ENCODE results near the gene PRAMEF12. TPM values are rescaled to one million over a fixed set of nuclear protein-coding genes. Genes with fewer than 3 reads are reported as not detected.
"Not testable (repeated sequence)": the region's sequence is repeated elsewhere in the genome, so short reads cannot be mapped to it uniquely, and the experiment has no call there.

The PRAMEF12 gene
- not detected for polyA plus RNA-seq (2013, experiment 1 of 2; ENCODE audit: insufficient read length)
- polyA plus RNA-seq (2013, experiment 2 of 2; ENCODE audit: insufficient read length) = not detected

DNA sequence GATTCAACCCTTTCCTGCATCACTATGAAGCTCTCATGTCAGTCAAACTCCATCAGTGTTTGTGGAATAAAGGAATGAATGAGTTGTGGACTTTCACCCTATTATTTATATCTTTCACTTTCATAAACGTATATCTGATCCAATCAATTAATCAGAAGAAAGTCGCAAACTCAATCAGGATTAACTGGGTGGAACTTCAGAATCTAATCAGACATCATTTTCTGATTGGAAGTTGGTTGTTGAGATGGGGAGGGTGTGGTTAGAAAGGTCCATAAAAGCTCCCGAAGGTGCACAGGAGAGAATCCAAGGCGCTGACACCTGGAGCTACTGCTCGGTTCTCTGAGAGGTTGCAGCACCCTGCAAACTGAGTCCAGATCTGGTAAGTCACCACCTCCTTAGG is at the start of gene PRAMEF12:
PRAMEF12 (plus strand) TSS at position 301 of the 400 bp plus-strand sequence. CDS start 1,130 bp downstream, outside the sequence.
- DNase-seq = no peak

DNA sequence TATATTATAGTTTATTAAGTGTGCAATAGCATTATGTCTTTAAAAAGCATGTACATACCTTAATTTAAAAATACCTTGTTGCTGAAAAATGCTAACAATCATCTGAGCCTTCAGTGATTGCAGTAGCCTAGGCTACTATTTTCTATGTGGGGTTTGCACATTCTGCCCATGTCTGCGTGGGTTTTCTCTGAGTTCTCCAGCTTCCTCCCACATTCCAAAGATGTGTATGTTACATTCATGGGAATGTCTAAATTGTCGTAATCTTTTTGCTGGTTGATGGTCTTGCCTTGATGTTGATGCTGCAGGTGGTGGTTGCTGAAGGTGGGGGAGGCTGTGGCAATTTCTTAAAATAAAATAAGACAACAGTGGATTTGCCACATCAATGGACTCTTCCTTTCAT is 45.1 kb upstream of the PRAMEF12 start:
- no peak for DNase-seq

DNA sequence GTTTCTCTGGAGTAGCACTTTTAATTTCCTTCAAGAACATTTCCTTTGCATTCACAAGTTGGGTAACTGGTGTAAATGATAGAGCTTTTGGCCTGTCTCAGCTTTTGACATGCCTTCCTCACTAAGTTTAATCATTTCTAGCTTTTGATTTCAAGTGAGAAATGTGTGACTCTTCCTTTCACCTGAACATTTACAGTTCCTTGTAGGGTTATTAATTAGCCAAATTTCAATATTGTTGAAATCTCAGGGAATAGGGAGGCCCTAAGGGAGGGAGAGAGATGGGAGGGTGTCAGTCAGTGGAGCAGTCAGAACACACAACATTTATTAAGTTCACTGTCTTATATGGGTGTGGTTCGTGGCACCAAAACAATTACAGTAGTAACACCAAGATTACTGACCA is 43.4 kb upstream of the PRAMEF12 start:
- no peak for DNase-seq

DNA sequence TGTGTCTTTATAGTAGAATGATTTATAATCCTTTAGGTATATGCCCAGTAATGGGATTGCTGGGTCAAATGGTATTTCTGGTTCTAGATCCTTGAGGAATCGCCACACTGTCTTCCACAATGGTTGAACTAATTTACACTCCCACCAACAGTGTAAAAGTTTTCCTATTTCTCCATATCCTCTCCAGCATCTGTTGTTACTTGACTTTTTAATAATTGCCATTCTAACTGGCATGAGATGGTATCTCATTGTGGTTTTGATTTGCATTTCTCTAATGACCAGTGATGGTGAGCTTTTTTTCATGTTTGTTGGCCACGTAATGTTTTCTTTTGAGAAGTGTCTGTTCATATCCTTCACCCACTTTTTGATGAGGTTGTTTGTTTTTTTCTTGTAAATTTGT is 42.5 kb upstream of the PRAMEF12 start:
- not testable (repeated sequence) for DNase-seq

DNA sequence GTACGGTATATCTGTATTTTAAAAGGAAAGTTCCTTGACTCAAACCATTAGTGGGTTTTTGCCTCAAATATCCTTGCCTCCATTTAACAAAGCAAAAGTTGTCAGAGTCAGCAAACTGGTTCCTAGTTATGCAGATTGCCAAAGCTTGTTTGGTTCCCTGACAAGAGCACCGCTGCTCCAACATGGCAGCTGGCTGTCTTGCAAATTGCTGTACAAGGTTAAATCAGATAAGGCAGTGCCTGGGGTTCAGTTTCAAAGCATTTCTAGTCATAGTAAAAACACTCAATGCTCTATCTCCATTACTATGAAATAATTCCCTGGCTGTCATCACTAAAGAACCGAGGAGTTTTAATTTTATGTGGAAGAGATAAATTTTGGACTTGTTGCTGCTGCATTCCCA is 38.9 kb upstream of the PRAMEF12 start:
- DNase-seq = no peak

DNA sequence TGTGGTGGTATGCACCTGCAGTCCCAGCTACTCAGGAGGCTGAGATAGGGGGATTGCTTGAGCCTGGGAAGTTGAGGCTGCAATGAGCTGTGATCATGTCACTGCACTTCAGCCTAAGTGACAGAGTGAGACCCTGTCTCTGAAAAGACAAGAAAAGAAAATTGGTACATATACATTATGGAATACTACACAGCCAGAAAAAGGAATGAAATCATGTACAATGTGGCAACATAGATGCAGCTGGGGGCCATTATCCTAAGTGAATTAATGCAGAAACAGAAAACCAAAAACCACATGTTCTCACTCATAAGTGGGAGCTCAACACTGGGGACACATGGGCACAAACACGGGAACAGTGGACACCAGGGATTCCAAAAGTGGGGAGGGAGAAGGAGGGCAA is 34.6 kb upstream of the PRAMEF12 start:
- no peak for DNase-seq

DNA sequence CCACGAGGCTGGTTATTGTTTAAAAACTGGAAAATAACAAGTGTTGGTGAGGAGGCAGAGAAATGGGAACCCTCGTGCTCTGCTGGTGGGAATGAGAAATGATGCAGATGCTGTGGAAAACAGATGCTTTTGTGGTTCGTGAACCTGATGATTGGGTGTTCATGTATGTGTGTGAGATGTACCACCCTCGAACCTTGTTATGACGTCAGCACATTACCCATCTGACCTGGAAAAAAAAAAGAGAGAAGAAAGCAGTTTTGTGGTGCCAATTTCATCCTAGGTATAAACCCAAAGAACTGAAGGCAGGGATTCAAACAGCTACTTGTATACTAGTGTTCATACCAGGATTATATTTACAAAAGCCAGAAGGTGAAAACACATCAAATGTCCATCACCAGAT is 33.9 kb upstream of the PRAMEF12 start:
- no peak for DNase-seq

DNA sequence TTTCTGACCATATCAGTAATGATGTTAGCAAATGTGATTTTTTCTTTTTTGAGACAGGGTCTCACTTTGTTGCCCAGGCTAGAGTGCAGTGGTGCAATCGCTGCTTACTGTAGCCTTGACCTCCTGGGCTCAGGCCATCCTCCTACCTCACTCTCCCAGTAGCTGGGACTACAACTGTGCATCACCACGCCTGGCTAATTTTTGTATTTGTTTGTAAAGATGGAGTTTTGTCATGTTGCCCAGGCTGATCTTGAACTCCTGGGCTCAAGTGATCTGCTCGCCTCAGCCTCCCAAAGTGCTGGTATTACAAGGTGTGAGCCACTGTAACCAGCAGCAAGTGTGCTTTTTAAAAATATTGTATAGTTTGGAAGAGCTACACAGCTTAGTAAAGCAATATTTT is 31.6 kb upstream of the PRAMEF12 start:
- DNase-seq = no peak

DNA sequence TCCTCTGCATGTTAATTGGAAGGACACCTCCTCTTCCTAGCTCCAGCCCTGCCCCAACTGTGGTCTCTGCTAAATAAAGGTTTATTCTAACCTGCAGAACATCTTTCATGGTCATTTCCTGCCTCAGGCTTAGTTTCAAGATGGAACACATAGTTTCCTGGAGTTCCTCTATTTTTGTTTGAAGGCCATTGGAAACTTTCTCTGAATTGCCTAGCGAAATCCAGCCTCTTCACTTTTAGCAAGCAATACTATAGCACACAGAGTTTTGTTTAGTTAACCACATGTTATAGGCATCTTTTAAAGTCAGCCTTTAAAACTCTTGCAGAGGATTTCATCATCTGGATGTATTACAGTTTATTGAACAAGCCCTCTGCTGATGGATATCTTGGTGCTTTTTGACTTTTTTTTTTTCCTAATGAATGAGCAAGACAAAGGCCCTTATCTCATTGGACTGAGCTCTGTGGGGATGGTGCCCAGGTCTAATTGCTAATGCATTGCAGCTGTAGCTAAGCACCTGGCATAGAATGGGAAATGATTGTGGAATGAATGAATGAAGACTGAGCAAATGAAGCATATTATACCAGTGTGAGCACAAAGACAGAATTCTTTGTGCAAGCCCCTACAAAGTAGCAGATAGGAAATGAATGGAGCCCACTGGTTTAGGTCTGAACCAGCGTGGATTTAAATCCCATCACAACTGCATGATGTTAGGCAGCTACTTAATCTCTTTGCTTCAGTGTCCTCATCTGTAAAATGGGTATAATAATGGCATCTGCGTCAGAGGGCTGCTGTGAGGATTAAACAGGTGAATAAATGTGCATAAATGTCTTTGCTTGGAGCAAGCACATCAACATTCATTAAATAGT is 28.2 kb upstream of the PRAMEF12 start:
- DNase-seq = peak; percentile 56

DNA sequence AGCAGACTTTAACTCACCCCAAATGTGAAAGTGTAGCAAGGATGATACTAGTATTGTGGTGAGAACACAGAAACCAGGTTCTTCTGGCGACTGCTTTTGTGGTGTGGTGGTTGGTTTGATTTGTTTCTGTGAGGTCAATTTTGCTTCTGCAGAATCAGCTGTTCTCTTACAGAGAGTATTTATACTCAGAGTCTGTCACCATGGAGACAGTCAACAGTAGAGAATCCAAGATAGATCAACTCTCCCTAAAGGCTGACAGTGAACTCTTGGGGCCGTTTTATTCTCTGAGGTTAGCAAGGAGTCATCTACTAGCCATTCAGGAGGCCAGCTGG is 27.6 kb upstream of the PRAMEF12 start, which contains the start of gene CFAP107:
CFAP107 (plus strand) TSS at position 209 of the 332 bp plus-strand sequence. CDS start 231 bp downstream, outside the sequence.
- DNase-seq = peak; percentile 14

DNA sequence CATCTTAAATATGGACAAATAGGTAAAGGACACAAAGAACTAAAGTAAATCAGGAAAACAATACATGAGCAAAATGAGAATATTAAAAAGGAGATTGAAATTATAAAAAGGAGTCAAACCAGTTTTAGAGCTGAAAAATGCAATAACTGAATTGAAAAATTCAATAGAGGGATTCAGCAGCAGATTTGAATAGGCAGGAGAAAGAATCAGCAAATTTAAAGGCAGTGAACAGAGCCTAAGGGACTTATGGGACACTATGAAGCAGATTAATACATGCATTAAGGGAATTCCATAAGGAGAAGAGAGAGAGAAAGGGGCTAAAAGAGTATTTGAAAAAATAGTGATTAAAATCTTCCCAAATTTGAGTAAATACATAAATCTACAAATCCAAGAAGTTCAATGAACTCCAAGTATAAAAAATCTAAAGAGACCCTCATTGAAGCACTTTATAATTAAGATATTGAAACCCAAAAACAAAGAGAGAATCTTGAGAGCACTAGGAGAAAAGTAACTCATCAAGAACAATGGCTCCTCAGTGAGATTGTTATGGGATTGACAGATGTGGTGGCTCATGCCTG is 24.7 kb upstream of the PRAMEF12 start:
- DNase-seq = no peak

DNA sequence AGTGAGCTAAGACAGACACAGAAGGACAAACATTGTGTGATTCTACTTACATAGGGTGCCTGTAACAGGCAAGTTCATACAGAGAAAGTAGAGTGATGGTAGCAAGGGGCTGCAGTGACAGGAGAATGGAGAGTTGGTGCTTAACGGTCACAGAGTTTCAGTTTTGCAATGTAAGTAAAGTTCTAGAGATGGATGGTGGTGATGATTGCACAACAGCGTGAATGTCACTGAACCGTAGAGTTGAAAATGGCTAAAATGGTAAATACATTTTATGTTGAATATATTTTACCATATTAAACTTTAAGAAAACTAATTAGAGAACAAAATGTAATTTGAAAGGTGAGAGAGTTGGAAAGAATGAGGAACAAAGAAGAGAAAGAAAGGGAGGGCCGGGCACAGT is 18.8 kb upstream of the PRAMEF12 start:
- DNase-seq = no peak

DNA sequence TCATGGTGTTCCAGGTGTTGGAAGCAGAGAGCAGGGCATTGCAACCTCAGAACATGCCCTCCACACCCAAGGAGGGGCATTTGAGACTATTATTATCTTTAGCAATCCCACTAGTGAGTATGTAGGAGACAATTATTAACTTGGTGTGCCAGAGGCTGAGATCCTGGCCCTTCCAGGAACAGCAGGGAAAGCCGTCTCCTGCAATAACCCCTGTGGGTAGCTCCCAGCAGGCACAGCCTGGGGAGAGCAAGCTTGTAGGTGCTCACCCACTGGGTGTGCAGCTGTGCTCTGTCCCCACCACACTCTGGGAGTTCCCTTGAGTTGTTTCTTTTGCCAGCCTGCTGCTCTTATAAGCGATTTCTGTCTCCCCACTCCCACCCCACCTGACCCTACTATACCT is 17.3 kb upstream of the PRAMEF12 start:
- no peak for DNase-seq

DNA sequence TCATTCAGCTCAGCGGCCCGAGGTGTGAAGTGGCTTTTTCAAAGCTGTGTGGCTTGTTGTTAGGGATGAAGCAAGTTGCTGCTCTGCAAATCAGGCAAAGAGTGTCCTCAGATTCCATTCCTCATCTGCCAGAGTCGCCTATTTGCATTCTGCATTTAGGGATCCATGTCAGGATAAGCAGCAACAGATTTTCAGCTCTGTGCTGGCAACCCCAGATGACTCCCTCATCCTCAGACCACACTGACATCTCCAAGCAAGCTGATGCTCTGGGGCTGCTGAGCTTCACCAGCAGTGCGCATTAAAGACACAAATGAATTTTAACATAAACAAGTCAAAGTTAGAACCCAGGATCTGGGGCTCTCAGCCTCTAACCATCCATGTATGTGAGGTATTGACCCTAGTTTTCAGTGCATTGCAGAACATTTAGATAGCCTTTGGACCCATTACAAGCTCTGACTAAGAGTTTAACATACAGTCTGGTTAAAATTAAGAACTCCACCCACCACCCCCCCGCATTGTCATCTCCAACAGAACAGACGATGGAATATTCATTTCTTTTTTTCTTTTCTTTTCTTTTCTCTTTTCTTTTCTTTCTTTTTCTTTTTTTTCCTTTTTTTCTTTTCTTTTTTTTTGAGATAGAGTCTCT is 16.6 kb upstream of the PRAMEF12 start:
- no peak for DNase-seq

DNA sequence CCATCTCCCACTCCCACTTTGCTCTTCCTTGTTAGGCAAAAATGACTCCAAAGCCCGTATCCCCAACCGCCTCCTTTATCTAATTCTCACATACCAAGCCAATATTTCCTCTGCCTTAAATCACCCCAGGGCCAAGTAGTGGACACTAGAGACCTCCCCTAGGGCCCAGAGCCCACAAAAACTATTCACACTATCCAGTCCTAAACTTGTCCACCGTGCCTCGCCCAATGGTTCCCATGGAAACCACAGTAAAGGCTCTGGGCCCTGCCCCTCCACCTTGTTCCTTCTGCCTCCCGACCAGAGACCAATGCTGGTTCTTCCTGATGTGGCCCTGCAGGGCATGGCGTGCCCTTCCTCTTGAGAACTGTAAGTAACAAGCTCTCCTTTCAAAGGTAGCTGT is 15.7 kb upstream of the PRAMEF12 start:
- no peak for DNase-seq

DNA sequence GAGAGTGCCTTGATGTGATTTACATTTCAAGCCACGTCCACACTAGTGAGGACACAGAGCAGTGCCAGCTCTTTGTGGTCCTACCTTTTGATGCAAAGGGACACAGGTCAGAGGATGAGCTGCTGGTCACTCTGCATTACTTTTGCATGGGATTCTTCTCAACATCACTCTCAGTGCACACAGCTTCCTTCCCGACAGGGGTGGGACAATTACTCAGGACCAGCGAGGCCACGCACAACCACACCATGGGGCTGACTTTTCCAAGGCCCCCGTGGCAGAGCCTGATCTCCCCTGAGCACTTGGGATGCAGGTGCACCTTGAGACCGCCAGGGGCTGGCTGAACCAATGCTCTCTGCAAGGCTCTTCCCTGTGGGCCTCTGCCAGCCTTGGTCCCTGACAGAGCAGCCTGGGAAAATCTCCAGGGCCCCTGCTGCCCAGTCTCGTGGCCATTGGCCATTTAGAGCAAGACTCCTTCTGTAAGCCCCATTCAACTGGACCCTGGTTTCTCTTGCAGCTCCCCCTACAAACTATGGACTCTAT is 13.2 kb upstream of the PRAMEF12 start:
- DNase-seq = no peak

DNA sequence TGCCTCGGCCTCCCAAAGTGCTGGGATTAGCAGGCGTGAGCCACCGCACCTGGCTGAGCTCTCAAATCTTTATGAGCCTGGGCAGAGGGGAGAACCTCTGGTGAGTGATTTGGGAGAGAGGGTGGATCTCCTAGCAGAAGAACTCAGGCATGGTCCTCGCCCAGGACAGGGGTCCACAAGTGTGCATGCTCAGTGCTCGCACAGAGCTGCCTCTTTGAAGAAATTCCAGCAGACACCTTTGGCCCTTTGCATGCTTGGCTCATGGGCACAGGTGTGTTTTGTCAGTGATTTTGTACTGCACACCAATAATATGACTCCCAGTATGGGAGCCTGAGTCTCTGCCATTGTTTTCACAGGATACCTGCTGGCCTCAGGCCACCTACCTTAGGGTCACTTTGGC is 11.8 kb upstream of the PRAMEF12 start:
- no peak for DNase-seq

DNA sequence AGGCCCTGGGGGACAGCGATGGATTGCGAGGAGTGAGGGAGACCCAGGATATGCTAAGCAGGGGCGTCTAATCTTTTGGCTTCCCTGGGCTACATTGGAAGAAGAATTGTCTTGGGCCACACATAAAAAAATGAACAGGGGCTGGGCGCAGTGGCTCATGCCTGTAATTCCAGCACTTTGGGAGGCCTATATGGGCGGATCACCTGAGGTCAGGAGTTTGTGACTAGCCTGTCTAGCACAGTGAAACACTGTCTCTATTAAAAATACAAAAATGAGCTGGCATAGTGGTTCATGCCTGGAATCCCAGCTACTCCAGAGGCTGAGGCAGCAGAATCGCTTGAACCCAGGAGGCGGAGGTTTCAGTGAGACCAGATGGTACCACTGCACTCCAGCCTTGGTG is 10.8 kb upstream of the PRAMEF12 start:
- no peak for DNase-seq

DNA sequence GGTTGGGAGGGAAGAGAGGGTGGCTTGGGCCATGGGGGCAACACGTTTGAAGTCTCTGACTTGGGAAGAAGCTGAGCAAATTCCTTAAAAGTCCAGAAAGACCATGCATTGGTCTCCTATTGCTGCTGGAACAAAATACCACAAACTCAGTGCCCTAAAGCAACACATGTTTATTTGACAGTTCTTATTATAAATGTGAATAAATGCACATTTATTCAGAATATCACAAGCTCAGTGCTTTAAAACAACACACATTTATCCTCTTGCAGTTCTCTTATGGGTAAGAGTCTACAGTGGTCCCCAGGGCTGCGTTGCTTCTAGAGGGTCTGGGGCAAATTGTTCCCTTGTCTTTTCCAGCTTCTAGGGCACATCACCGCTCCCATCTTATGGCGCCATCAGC is 10.1 kb upstream of the PRAMEF12 start:
- DNase-seq = no peak

DNA sequence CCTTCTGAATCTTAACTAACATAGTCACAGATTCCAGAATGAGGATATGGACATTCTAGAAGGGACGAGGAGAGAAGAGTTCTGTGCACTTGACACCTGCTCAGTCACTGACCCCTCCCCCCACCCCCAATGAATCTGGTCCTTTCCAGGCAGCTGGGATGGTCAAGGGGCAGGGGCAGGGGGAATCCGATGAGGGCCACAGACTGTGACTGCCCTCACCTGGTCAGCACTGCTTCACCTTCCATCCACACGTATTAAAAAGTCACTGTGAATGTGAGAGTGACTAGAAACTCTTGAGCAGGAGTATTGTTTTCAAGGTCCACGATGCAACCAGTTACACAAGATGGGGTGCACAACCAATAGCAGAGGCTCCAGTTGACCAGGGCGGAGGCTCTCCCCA is 9.5 kb upstream of the PRAMEF12 start:
- no peak for DNase-seq

DNA sequence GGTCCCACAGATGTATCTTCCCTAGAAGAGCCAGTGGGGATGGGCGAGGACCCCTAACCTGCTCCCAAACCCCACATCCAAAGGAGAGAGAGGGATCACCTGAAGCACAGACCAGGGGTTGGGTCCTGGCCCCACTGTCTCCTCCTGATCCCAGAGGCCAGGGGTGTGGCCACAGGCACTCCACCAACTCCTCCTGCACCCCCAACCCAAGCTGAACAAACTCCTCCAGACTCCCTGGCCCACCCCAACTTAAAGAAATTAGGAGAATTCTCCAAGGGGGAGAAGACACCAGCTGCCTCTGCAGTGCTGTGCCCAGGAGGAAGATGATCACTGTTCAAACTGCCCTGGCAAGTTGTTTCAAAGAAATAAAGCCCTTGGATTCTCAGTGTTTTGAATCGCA is 4.5 kb upstream of the PRAMEF12 start:
- DNase-seq = no peak

DNA sequence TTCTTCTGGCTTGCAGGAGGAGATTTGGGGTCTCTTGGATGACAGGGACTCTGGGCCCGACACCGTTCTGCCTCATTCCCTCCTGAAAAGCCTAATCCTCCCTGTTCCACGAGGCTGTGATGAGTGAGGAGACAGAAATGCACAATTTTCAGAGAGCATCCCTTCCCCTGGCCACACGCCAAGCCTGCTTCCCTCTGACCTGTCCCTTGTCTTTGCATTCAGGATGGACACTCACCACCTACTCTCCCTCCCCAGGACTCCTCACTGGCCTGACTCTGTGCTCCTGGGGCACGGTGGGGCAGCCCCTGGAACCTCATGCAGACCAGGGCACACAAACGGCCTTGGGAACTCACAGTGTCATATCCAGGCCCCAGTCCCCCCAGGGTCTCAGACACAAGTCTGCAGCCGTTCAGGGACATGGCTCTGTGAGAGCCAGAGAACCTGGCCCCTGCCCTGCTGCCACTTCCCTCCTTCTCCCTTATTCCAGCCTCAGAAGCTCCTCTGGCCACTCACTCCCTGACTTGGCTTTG is 3.5 kb upstream of the PRAMEF12 start:
- DNase-seq = no peak

DNA sequence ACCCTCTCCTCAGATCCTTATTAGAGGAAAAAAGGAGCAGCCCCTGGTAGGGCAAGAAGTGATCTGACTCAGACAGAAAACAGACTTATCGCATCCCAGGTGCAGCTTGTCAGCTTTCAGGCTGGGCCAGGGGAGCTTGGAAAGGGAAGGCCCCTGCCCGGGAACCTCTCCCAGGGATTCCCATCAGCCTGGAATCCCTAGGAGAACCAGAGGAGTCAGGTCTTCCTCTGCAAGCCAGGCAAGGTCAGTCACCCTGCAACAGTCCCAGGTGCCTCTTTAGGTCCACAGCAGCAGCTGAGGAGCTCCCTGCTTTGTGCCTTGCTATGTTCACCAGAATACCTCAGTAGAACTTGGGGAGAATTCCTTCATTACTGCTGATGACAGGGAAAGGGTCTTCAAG is 2.9 kb upstream of the PRAMEF12 start:
- no peak for DNase-seq
